Activated CD4-positive, CD25-positive, alpha-beta regulatory T cell treated with anti-CD3 and anti-CD28 coated beads, Interleukin-2, amount 50 U/mL, for 24 hours (primary cell): ENCODE measurements around the gene GCNT4.
"Not testable (repeated sequence)": the region's sequence is repeated elsewhere in the genome, so short reads cannot be mapped to it uniquely, and the experiment has no call there.

Experiments used
- ATAC-seq, 2 donors: fragments of 150-1000 bp; cut with Tn5 transposase; one replicate each; pipeline ENCODE4 v1.10.0; 2021; ENCODE audit warnings: mild to moderate bottlenecking in 1 of 2, moderate library complexity in 1 of 2

The GCNT4 gene

DNA sequence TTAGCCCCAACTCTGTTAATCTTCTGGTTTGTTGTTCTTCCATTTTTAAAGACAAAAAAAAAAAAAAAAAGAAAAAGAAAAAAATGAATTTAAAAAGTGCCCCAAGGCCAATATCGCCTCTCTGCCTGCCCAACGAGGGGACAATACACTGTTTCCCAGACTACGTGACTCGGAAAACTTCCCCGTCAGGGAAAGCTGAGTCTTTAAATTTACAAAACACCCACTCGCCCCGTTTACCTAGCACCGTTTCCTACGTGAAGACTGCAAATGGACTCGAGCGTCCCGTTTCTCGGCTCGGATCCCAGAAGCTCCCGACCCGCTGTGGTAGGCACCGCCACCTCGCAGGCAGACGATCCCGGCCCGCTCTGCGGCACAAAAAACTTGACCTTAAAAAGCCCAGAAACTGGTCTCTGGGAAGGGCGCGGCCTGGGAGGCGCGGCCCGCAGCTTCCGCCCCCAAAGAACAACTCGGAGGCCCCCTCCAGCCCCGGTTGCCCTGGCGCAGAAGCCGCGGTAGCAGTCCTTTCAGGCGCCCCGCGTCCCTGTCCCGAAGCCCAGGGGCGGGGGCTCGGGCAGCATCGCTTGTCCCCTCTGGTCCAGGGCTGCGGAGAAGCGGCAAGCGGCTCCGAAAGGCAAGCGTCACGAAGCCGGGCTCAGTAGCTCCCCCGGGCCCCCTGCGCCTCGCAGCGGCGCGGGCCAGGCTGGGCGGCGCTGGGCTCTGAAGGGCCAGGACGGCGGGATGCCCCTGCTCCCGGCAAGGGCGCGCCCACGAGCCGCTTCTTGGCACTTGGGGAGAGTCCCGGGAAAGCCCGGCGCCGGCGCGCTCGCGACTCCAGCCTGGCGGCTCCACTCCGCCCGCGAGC lies at the start of gene GCNT4:
GCNT4 (minus strand) TSS at position 367 of the 862 bp plus-strand sequence. CDS start 22,521 bp downstream, outside the sequence.
- ATAC-seq: peak; percentile 5 to 6

DNA sequence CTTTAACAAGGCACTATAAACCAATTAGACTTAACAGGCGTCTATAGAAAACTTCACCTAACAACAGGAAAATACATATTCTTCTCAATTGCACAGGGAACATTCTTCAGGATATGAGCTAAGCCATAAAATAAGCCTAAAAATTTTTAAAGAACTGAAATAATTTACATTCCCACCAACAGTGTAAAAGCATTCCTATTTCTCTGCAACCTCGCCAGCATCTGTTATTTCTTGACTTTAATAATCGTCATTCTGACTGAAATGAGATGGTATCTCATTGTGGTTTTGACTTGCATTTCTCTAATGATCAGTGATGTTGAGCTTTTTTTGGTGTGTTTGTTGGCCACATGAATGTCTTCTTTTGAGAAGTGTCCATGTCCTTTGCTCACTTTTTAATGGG lies 43.6 kb upstream of the GCNT4 start:
- ATAC-seq: not testable (repeated sequence)

DNA sequence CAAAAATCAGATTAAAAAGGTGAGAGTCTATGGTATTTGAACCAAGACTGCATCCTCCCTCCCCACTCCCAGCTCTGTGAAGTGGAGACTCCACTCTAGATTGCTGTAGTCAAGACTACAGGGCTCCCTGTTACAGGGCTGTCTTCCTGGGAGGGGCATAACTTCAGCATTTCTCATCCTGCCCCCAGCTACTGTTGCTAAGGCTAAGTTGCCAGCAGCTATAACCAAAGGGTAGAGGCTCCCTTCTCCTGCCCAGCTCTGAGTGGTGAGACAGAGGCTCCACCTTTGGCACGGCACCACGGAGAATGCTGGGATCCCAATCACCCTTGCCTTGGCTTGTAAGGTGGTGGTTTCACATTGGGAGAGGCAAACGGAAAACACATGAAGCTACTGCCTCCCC lies 39.2 kb upstream of the GCNT4 start:
- ATAC-seq: no peak

GRCh38 chr5:75089662-75090061 lies 37.3 kb upstream of the GCNT4 start:
- ATAC-seq: peak in 1 of 2 donors; percentile 27

GRCh38 chr5:75089137-75089536 lies 36.8 kb upstream of the GCNT4 start:
- peak in 1 of 2 donors; percentile 38 for ATAC-seq

DNA sequence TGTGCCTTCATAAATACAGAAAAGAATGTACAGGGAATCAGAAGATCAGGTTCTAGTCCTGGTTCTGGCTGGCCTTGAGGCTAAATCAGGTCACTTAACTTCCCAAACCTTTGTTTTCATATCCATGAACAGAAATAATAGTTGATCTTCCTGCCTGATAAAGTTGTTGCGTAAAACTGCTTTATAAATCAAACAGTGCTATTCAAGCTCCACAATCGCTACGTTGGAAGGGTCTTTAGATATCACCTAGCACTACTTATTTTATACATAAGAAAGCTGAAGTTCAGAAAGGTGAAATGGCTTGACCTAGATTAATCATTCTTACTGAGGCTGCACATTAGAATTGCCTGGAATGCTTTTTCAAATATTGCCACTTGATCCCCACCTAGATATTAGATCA lies 36.3 kb upstream of the GCNT4 start:
- ATAC-seq: no peak

DNA sequence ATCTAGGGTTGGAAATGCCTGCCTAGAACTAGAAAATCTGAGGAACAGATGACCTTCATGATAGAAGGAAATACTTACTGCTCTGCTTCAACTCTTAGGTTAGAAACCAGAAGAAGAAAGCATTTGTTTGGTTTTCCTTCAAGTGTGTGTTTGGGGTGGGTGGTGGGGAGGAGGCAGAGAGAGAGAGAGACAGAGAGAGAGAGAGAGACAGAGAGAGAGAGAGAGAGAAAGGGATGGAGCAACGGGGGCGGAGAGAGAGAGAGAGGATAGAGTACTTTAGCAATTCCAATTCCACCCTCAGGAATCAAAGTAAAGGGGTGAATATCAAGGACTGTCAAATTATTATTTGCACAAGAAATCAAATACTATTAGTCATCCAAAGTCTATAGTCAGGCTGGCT lies 29.2 kb upstream of the GCNT4 start:
- ATAC-seq: no peak

GRCh38 chr5:75079346-75079745 lies 27.0 kb upstream of the GCNT4 start:
- not testable (repeated sequence) for ATAC-seq

- peak; percentile 73 to 84 for ATAC-seq
Measured at GRCh38 chr5:75078027-75078426, 25.7 kb upstream of the GCNT4 start.

DNA sequence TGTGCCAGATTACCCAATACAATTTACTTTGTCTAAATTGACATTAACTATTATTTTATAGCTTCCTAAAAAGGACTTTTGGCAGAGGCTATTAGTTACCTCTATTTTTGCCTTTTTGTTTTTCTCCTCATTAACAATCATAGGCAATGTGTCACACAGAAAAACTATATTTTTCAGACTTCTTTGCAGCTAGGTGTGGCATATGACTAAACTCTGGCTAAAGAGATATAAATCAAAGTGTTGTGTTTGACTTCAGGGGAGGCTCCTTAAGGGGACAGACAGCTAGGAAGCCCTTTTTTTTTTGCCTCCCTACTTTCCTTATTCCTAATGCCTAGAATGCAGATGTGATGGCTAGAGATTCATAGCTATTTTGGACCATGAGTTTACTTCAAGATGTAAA lies 19.7 kb upstream of the GCNT4 start:
- no peak for ATAC-seq

GRCh38 chr5:75071100-75071499 lies 18.7 kb upstream of the GCNT4 start:
- ATAC-seq: no peak

GRCh38 chr5:75067434-75067833 lies 15.1 kb upstream of the GCNT4 start:
- ATAC-seq: no peak

GRCh38 chr5:75062925-75063531 lies 10.7 kb upstream of the GCNT4 start:
- no peak for ATAC-seq

GRCh38 chr5:75059912-75060545 lies 7.7 kb upstream of the GCNT4 start:
- ATAC-seq: peak; percentile 61 to 71

- ATAC-seq: peak; percentile 15 to 17
Measured at GRCh38 chr5:75058986-75059535, 6.7 kb upstream of the GCNT4 start.

GRCh38 chr5:75057561-75057960 lies 5.2 kb upstream of the GCNT4 start:
- no peak for ATAC-seq

GRCh38 chr5:75055727-75056144 lies 3.4 kb upstream of the GCNT4 start:
- ATAC-seq: no peak

- ATAC-seq: no peak
Measured at GRCh38 chr5:75054134-75054930, 2.0 kb upstream of the GCNT4 start.

GRCh38 chr5:75053304-75054133 lies 1.2 kb upstream of the GCNT4 start:
- ATAC-seq: peak; percentile 30 to 37

DNA sequence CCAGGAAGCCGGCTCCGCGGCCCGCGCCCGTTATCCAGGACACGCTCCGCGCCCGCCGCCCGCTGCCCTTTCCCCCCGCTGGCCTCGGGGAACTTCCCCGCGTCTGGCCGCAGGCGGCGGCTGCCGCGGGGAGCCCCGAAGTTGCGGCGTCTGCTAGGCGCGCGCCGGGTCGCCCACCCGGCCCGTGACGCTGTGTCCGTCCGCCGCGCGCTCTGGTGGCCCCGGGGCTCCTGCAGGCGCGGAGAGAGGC lies 621 bp upstream of the GCNT4 start:
- peak; percentile 7 to 8 for ATAC-seq

- peak; percentile 42 to 47 for ATAC-seq
Measured at GRCh38 chr5:75051217-75051751, 1.1 kb downstream of the GCNT4 start.

DNA sequence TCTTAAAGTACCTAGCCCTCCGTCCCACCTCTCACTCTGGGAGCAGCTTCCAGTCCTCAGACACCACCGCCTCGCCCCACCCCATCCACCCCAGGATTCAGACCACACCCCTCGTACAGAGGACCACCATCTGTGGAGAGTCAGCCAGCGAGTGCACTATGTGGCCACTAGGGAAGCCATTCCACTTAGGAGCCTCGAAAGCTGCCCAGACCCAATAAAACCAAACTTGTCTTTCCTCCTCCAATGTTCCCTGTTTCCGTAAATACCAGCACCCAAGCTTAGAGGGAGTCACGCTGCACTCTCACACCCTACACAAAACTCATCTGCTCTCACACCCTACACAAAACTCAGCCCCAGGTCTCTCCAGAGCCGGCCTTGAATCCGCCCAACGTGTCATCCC lies 1.9 kb downstream of the GCNT4 start:
- ATAC-seq: peak; percentile 17 to 28
